Upper lobe of right lung (tissue), 1 donor: ENCODE results near the gene FGGY. TPM values are rescaled to one million over a fixed set of nuclear protein-coding genes. Genes with fewer than 3 reads are reported as not detected.
"Not testable (repeated sequence)": the region's sequence is repeated elsewhere in the genome, so short reads cannot be mapped to it uniquely, and the experiment has no call there.

Experiments used
- ATAC-seq: fragments of 200-7000 bp; cut with Tn5 transposase; one replicate; pipeline ENCODE4 v1.9.1; 2020; ENCODE audit warnings: mild to moderate bottlenecking, moderate library complexity
- DNase-seq: peaks from one replicate; pipeline ENCODE4 v3.0.0-alpha.2; 2020
- H3K27ac ChIP-seq: fragments of 200-600 bp; one replicate; pipeline ENCODE4 v1.8.0; 2022
- H3K27me3 ChIP-seq: fragments of 200-600 bp; one replicate; pipeline ENCODE4 v1.8.0; 2022; ENCODE audit warnings: mild to moderate bottlenecking
- H3K36me3 ChIP-seq: fragments of 200-600 bp; one replicate; pipeline ENCODE4 v1.8.0; 2022
- H3K4me1 ChIP-seq: fragments of 200-600 bp; one replicate; pipeline ENCODE4 v1.8.0; 2022
- H3K4me3 ChIP-seq: fragments of 200-600 bp; one replicate; pipeline ENCODE4 v1.8.0; 2022; ENCODE audit warnings: mild to moderate bottlenecking
- H3K9me3 ChIP-seq: fragments of 200-600 bp; one replicate; pipeline ENCODE4 v1.8.0; 2022
- intact Hi-C: fragments of 100-400 bp; cut with DNase I; formaldehyde crosslinking; loops from one replicate; pipeline ENCODE4 v1.11.0; 2022
- long read RNA-seq: library from polyadenylated mRNA; unstranded; transcript quantifications from one replicate; pipeline ENCODE4 v2.0.0, GENCODE V29; 2021
- total RNA-seq: library from RNA; stranded (reverse); fragmentation: NEBNext Ultra II Directional; extraction: Animal tissue kit (Norgen Biotek cat#: 25700); gene quantifications from one replicate; pipeline ENCODE4 v1.2.1, GENCODE V29; 2021
- TF ChIP-seq, protein P1 (sequence below): fragments of 200-600 bp; IDR thresholded peaks from one replicate; pipeline ENCODE4 v1.8.0; 2022; ENCODE audit warnings: antibody characterized with exemption
- donor health status: DM: no; HTN: yes; CAD: no; lungs with severe emphysema.

FGGY gene, protein sequence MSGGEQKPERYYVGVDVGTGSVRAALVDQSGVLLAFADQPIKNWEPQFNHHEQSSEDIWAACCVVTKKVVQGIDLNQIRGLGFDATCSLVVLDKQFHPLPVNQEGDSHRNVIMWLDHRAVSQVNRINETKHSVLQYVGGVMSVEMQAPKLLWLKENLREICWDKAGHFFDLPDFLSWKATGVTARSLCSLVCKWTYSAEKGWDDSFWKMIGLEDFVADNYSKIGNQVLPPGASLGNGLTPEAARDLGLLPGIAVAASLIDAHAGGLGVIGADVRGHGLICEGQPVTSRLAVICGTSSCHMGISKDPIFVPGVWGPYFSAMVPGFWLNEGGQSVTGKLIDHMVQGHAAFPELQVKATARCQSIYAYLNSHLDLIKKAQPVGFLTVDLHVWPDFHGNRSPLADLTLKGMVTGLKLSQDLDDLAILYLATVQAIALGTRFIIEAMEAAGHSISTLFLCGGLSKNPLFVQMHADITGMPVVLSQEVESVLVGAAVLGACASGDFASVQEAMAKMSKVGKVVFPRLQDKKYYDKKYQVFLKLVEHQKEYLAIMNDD
- 39.2 TPM for total RNA-seq
- long read RNA-seq, partial matches to known transcripts = 12 of 25 reads
- long read RNA-seq, other reads (novel, unspliced or antisense) = 12 of 25 reads

DNA sequence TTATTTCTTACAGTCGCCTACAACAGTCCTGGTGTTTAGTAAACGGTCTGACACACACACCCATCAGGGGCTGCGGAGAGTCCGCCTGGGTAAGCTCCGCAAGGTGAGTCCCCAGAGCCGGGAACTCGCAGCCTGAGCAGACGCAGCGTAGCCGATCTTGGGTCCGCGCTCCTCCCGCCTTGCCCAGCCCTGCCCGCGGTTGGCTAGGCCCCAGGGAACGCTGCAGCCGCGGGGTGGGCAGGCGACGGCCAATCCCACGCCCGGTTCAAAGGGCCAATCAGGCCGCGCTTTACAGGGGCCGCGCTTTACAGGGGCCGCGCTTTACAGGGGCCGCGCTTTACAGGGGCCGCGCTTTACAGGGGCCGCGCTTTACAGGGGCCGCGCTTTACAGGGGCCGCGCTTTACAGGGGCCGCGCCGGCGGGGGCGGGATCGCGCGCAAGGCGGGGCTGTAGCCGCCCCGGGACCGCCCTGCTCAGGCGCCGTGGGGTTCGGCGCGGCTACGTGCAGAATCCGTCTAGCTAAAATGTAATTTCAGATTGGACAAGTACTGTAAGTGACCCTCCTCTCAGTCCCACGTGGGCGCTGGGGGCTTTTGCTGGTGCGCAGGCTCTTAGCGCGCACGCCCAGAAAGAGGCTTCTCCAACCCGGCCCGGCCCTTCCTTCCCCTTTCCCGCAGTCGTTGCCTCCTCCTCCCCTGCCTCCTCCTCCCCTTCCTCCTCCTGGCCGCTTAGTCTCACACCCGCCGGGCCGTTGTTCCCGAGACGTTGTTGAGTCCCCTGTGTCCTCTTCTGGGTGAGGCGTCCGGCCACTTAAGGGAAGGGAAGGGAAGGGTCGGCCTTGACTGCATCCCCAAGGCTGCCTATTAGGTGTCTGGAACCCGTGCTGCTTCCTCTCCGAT, at the start of gene FGGY:
FGGY (plus strand) TSS at position 737 of the 899 bp plus-strand sequence. CDS start 24,456 bp downstream, outside the sequence.
- H3K27me3 ChIP-seq = no peaks in the 10 kb centered on the region
- H3K36me3 ChIP-seq = no peaks in the 10 kb centered on the region
- H3K9me3 ChIP-seq = no peaks in the 10 kb centered on the region
- H3K4me3 ChIP-seq = peak within 1 kb of the TSS; percentile 54
- ATAC-seq (peak; percentile 95), DNase-seq (peak; percentile 99)
- TF ChIP-seq, protein P1, sequence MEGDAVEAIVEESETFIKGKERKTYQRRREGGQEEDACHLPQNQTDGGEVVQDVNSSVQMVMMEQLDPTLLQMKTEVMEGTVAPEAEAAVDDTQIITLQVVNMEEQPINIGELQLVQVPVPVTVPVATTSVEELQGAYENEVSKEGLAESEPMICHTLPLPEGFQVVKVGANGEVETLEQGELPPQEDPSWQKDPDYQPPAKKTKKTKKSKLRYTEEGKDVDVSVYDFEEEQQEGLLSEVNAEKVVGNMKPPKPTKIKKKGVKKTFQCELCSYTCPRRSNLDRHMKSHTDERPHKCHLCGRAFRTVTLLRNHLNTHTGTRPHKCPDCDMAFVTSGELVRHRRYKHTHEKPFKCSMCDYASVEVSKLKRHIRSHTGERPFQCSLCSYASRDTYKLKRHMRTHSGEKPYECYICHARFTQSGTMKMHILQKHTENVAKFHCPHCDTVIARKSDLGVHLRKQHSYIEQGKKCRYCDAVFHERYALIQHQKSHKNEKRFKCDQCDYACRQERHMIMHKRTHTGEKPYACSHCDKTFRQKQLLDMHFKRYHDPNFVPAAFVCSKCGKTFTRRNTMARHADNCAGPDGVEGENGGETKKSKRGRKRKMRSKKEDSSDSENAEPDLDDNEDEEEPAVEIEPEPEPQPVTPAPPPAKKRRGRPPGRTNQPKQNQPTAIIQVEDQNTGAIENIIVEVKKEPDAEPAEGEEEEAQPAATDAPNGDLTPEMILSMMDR = no peak
- peaks cover 34% of the 10 kb centered on the region for H3K4me1 ChIP-seq
- intact Hi-C loops = no loop called here
- peak within 1 kb of the TSS; percentile 96 for H3K27ac ChIP-seq

DNA sequence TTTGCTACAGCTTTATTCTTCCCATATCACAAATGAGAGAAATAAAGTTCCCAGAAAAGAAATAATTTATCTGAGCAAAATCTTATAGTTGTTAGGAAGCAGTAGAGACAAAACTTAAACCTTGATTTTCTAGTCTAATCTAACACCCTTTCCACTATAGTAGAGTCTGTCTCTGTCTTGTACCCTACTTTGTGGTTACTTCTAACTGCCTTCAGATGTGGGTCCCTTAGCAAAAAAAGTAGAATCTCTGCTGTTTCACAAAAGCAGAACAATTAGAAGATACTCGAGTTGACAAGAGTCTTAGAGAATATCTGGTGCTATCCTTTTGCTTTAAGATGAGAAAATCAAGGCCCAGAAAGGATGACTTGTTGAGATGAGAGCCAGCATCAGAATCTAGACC, 48.1 kb upstream of the FGGY start:
- H3K27me3 ChIP-seq = no peaks in the 10 kb centered on the region
- H3K4me1 ChIP-seq = no peaks in the 10 kb centered on the region
- no peak overlapping the region for H3K4me3 ChIP-seq
- no peak for DNase-seq
- intact Hi-C loops = no loop called here
- no peak for ATAC-seq
- no peaks in the 10 kb centered on the region for H3K36me3 ChIP-seq
- no peak overlapping the region for H3K27ac ChIP-seq
- TF ChIP-seq, protein P1 = no peak
- H3K9me3 ChIP-seq = peaks cover 4% of the 10 kb centered on the region

DNA sequence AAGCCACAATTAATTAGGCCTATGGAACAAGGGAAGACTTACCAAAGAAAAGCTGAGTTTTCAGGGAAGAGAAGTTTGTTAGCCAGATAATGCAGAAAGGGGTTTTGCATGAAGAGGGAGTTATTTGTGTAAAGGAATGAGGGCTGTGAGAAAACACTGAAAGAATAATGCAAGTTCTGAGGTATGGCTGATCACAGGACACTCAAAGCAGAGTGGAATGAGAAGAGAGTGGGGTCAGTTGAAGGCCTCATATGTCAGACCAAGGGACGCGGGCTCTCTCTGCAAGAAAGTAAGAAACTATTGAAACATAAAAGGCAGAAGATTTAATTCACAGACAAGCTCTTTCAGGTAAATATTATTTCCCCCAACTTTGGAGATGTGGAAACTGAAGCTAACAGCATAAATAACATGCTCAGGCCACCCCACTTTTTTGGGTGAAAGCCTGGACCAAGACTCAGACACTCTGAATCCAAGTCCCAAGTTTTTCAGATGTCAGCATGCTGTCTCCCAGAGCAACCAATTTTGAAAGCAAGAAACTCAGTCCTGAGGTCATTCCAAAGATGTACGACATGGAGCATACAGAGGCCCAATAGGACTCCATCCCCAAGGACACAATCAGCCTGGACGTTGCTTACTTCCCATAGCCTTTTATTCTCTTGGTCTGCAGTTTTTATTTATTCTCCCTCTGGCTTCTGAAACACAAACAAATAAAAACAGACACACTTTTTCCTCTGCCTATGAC, 47.3 kb upstream of the FGGY start:
- TF ChIP-seq, protein P1 = no peak
- intact Hi-C loops = no loop called here
- no peaks in the 10 kb centered on the region for H3K4me1 ChIP-seq
- H3K36me3 ChIP-seq = no peaks in the 10 kb centered on the region
- H3K27me3 ChIP-seq = no peaks in the 10 kb centered on the region
- H3K4me3 ChIP-seq = no peak overlapping the region
- ATAC-seq (no peak), DNase-seq (no peak)
- H3K9me3 ChIP-seq = peaks cover 4% of the 10 kb centered on the region
- no peak overlapping the region for H3K27ac ChIP-seq

DNA sequence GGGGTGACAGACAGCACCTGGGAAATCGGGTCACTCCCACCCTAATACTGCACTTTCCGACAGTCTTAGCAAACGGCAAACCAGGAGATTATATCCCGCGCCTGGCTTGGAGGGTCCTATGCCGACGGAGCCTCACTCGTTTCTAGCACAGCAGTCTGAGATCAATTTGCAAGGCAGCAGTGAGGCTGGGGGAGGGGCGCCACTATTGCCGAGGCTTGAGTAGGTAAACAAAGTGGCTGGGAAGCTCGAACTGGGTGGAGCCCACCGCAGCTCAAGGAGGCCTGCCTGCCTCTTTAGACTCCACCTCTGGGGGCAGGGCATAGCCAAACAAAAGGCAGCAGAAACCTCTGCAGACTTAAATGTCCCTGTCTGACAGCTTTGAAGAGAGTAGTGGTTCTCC, 45.8 kb upstream of the FGGY start:
- ATAC-seq, DNase-seq, H3K4me3 ChIP-seq, H3K27me3 ChIP-seq, H3K36me3 ChIP-seq, intact Hi-C loops, H3K9me3 ChIP-seq, H3K4me1 ChIP-seq, H3K27ac ChIP-seq: not testable (repeated sequence)

DNA sequence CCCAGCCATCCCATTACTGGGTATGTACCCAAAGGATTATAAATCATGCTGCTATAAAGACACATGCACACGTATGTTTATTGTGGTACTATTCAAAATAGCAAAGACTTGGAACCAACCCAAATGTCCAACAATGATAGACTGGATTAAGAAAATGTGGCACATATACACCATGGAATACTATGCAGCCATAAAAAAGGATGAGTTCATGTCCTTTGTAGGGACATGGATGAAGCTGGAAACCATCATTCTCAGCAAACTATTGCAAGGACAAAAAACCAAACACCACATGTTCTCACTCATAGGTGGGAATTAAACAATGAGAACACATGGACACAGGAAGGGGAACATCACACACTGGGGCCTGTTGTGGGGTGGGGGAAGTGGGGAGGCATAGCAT, 40.5 kb upstream of the FGGY start:
- intact Hi-C loops, H3K27me3 ChIP-seq: not testable (repeated sequence)

DNA sequence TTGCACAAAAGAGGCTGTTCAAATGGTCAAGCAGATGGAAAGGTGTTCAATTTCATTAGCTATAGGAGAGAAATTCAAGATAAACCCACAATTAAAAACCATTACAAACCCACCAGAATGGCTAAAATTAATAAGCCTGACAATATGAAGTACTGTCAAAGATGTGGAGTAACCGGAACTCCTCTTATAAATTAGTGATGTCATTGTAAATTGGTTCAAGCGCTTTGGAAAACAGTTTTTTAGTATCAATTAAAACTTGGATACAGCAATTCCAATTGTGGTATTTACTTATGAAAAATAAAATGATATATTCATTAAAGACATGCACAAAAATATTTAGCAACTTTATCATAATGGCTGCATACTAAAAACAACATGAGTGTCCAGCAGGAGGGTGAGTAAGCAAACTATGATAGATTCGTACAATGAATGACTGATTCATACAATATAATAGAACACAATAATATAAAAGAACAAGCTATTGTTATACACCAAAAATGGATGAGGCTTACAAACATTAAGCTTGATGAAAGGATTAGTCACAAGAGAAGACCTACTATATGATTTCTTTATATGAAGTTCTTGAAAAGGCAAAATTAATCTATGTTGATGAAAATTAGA, 38.4 kb upstream of the FGGY start:
- H3K4me3 ChIP-seq = no peak overlapping the region
- no peaks in the 10 kb centered on the region for H3K4me1 ChIP-seq
- no peaks in the 10 kb centered on the region for H3K27me3 ChIP-seq
- DNase-seq (no peak), ATAC-seq (no peak)
- H3K9me3 ChIP-seq = no peaks in the 10 kb centered on the region
- TF ChIP-seq, protein P1 = no peak
- no peaks in the 10 kb centered on the region for H3K36me3 ChIP-seq
- no peak overlapping the region for H3K27ac ChIP-seq
- intact Hi-C loops = no loop called here

More for the DNA sequence above, 40.5 kb upstream of the FGGY start:
- H3K4me1 ChIP-seq, H3K4me3 ChIP-seq, DNase-seq, H3K27ac ChIP-seq, H3K36me3 ChIP-seq, H3K9me3 ChIP-seq, ATAC-seq: not testable (repeated sequence)
